SK-N-SH treated with all-trans-retinoic acid at 6 μM for 48 hours (cell line): ENCODE results near the gene GMEB2.
"Not testable (repeated sequence)": the region's sequence is repeated elsewhere in the genome, so short reads cannot be mapped to it uniquely, and the experiment has no call there.

Experiments
- ATAC-seq: fragments of 200-7000 bp; cut with Tn5 transposase; 3 replicates; pipeline ENCODE4 v1.9.1; 2020; ENCODE audit warnings: mild to moderate bottlenecking, moderate library complexity
- ARNTL ChIP-seq: fragments of 450-650 bp; formaldehyde crosslinking; IDR thresholded peaks from 2 replicates; pipeline ENCODE4 v1.5.0; 2020; ENCODE audit warnings: low read depth, mild to moderate bottlenecking, moderate library complexity, borderline replicate concordance
- BACH2 ChIP-seq: fragments of 250-450 bp; sonication (Bioruptor Pico); IDR thresholded peaks from 2 replicates; pipeline ENCODE4 v1.9.0; 2021; ENCODE audit warnings: mild to moderate bottlenecking, borderline replicate concordance
- CSDC2 ChIP-seq: fragments of 250-450 bp; sonication (Bioruptor Pico); IDR thresholded peaks from 2 replicates; pipeline ENCODE4 v1.5.0; 2020; ENCODE audit warnings: mild to moderate bottlenecking, moderate library complexity
- ESRRG ChIP-seq: fragments of 250-450 bp; sonication (Bioruptor Pico); IDR thresholded peaks from 2 replicates; pipeline ENCODE4 v1.6.1; 2021; ENCODE audit warnings: mild to moderate bottlenecking
- GLIS3 ChIP-seq: fragments of 250-450 bp; sonication (Bioruptor Pico); IDR thresholded peaks from 2 replicates; pipeline ENCODE4 v1.5.0; 2020; ENCODE audit warnings: mild to moderate bottlenecking, moderate library complexity
- ISL1 ChIP-seq: fragments of 250-450 bp; sonication (Bioruptor Pico); IDR thresholded peaks from 2 replicates; pipeline ENCODE4 v2.1.2; 2022; ENCODE audit warnings: mild to moderate bottlenecking, moderate library complexity
- OSR1 ChIP-seq: fragments of 250-450 bp; sonication (Bioruptor Pico); IDR thresholded peaks from 2 replicates; pipeline ENCODE4 v1.8.0; 2022; ENCODE audit warnings: moderate library complexity, mild to moderate bottlenecking, inconsistent platforms
- PPARA ChIP-seq: fragments of 250-450 bp; sonication (Bioruptor Pico); IDR thresholded peaks from 2 replicates; pipeline ENCODE4 v1.5.0; 2020; ENCODE audit warnings: mild to moderate bottlenecking, borderline replicate concordance
- RARB ChIP-seq: fragments of 250-450 bp; sonication (Bioruptor Pico); IDR thresholded peaks from 2 replicates; pipeline ENCODE4 v1.8.0; 2021; ENCODE audit warnings: mild to moderate bottlenecking, moderate library complexity
- SNAI2 ChIP-seq: fragments of 250-450 bp; sonication (Bioruptor Pico); IDR thresholded peaks from 2 replicates; pipeline ENCODE4 v1.5.0; 2020; ENCODE audit warnings: mild to moderate bottlenecking, moderate library complexity
- TCF4 ChIP-seq: fragments of 250-450 bp; sonication (Bioruptor Pico); IDR thresholded peaks from 2 replicates; pipeline ENCODE4 v1.8.0; 2021; ENCODE audit warnings: mild to moderate bottlenecking, moderate library complexity, borderline replicate concordance
- TOX ChIP-seq: fragments of 250-450 bp; sonication (Bioruptor Pico); IDR thresholded peaks from 2 replicates; pipeline ENCODE4 v1.8.0; 2021; ENCODE audit warnings: mild to moderate bottlenecking, moderate library complexity, borderline replicate concordance
- ZC3H10 ChIP-seq: fragments of 250-450 bp; sonication (Bioruptor Pico); IDR thresholded peaks from 2 replicates; pipeline ENCODE4 v1.5.1; 2021; ENCODE audit warnings: mild to moderate bottlenecking, moderate library complexity
- ZFP3 ChIP-seq: fragments of 250-450 bp; sonication (Bioruptor Pico); IDR thresholded peaks from 2 replicates; pipeline ENCODE4 v1.5.0; 2020; ENCODE audit warnings: mild to moderate bottlenecking, moderate library complexity
- ZFP30 ChIP-seq: fragments of 450-650 bp; formaldehyde crosslinking; IDR thresholded peaks from 2 replicates; pipeline ENCODE4 v1.5.0; 2022; ENCODE audit warnings: mild to moderate bottlenecking, moderate library complexity
- ZNF565 ChIP-seq: fragments of 450-650 bp; formaldehyde crosslinking; conservative IDR thresholded peaks from 2 replicates; pipeline ENCODE4 v1.5.0; 2020; ENCODE audit warnings: low read depth, mild to moderate bottlenecking, moderate library complexity
- ZNF70 ChIP-seq: fragments of 450-650 bp; formaldehyde crosslinking; IDR thresholded peaks from 2 replicates; pipeline ENCODE4 v1.5.0; 2020; ENCODE audit warnings: mild to moderate bottlenecking, moderate library complexity
- ZNF8 ChIP-seq: fragments of 450-650 bp; formaldehyde crosslinking; IDR thresholded peaks from 2 replicates; pipeline ENCODE4 v1.5.0; 2020; ENCODE audit warnings: mild to moderate bottlenecking, moderate library complexity
- TF ChIP-seq, protein P1 (sequence below): fragments of 250-450 bp; sonication (Bioruptor Pico); IDR thresholded peaks from 2 replicates; pipeline ENCODE4 v1.8.0; 2020; ENCODE audit warnings: mild to moderate bottlenecking, moderate library complexity, borderline replicate concordance
- TF ChIP-seq, protein P2 (sequence below): fragments of 250-450 bp; sonication (Bioruptor Pico); IDR thresholded peaks from 2 replicates; pipeline ENCODE4 v1.5.1; 2021; ENCODE audit warnings: mild to moderate bottlenecking, moderate library complexity
- TF ChIP-seq, protein P3 (sequence below): fragments of 250-450 bp; sonication (Bioruptor Pico); IDR thresholded peaks from 2 replicates; pipeline ENCODE4 v1.5.0; 2020; ENCODE audit warnings: mild to moderate bottlenecking, moderate library complexity
- TF ChIP-seq, protein P4 (sequence below): fragments of 250-450 bp; sonication (Bioruptor Pico); IDR thresholded peaks from 2 replicates; pipeline ENCODE4 v1.8.0; 2021; ENCODE audit warnings: low read depth, mild to moderate bottlenecking, moderate library complexity, borderline replicate concordance
- TF ChIP-seq, protein P5 (sequence below): fragments of 250-450 bp; sonication (Bioruptor Pico); IDR thresholded peaks from 2 replicates; pipeline ENCODE4 v1.5.1; 2020; ENCODE audit warnings: low read depth, mild to moderate bottlenecking, moderate library complexity

GMEB2 gene

DNA sequence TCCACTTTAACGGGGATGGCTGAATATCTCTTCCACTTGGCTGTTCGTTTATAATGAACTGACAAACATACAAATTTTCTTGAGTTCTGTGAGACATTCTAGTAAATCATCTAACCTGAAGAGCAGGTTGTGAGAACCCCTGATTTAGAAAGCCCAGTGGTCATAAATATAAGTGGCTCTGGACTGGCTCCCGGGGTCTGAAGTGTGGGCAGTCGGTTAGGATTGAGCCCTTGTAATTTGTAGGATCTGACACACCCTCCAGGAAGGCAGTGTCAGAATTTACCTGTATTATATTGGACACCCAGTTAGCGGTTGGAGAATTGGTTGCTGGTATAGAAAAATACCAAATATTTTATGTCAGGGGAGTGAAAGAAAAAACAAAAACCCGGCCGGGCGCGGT lies 6.8 kb upstream of the GMEB2 start:
- no peak for TF ChIP-seq OSR1
- TF ChIP-seq, protein P1, sequence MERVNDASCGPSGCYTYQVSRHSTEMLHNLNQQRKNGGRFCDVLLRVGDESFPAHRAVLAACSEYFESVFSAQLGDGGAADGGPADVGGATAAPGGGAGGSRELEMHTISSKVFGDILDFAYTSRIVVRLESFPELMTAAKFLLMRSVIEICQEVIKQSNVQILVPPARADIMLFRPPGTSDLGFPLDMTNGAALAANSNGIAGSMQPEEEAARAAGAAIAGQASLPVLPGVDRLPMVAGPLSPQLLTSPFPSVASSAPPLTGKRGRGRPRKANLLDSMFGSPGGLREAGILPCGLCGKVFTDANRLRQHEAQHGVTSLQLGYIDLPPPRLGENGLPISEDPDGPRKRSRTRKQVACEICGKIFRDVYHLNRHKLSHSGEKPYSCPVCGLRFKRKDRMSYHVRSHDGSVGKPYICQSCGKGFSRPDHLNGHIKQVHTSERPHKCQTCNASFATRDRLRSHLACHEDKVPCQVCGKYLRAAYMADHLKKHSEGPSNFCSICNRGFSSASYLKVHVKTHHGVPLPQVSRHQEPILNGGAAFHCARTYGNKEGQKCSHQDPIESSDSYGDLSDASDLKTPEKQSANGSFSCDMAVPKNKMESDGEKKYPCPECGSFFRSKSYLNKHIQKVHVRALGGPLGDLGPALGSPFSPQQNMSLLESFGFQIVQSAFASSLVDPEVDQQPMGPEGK (CRISPR knock-in tag): no peak
- no peak for TF ChIP-seq CSDC2
- no peak for TF ChIP-seq TOX (CRISPR knock-in tag)
- no peak for TF ChIP-seq BACH2 (CRISPR knock-in tag)
- TF ChIP-seq, protein P2, sequence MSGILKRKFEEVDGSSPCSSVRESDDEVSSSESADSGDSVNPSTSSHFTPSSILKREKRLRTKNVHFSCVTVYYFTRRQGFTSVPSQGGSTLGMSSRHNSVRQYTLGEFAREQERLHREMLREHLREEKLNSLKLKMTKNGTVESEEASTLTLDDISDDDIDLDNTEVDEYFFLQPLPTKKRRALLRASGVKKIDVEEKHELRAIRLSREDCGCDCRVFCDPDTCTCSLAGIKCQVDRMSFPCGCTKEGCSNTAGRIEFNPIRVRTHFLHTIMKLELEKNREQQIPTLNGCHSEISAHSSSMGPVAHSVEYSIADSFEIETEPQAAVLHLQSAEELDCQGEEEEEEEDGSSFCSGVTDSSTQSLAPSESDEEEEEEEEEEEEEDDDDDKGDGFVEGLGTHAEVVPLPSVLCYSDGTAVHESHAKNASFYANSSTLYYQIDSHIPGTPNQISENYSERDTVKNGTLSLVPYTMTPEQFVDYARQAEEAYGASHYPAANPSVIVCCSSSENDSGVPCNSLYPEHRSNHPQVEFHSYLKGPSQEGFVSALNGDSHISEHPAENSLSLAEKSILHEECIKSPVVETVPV (CRISPR knock-in tag): no peak
- no peak for TF ChIP-seq ISL1
- no peak for TF ChIP-seq SNAI2 (CRISPR knock-in tag)
- TF ChIP-seq, protein P3, sequence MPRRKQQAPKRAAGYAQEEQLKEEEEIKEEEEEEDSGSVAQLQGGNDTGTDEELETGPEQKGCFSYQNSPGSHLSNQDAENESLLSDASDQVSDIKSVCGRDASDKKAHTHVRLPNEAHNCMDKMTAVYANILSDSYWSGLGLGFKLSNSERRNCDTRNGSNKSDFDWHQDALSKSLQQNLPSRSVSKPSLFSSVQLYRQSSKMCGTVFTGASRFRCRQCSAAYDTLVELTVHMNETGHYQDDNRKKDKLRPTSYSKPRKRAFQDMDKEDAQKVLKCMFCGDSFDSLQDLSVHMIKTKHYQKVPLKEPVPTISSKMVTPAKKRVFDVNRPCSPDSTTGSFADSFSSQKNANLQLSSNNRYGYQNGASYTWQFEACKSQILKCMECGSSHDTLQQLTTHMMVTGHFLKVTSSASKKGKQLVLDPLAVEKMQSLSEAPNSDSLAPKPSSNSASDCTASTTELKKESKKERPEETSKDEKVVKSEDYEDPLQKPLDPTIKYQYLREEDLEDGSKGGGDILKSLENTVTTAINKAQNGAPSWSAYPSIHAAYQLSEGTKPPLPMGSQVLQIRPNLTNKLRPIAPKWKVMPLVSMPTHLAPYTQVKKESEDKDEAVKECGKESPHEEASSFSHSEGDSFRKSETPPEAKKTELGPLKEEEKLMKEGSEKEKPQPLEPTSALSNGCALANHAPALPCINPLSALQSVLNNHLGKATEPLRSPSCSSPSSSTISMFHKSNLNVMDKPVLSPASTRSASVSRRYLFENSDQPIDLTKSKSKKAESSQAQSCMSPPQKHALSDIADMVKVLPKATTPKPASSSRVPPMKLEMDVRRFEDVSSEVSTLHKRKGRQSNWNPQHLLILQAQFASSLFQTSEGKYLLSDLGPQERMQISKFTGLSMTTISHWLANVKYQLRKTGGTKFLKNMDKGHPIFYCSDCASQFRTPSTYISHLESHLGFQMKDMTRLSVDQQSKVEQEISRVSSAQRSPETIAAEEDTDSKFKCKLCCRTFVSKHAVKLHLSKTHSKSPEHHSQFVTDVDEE (CRISPR knock-in tag): no peak
- no peak for TF ChIP-seq ZFP30 (CRISPR knock-in tag)
- TF ChIP-seq ZNF565 (CRISPR knock-in tag): no peak
- TF ChIP-seq ZFP3: no peak
- no peak for TF ChIP-seq ZC3H10
- TF ChIP-seq GLIS3 (CRISPR knock-in tag): no peak
- TF ChIP-seq ZNF8 (CRISPR knock-in tag): no peak
- TF ChIP-seq RARB (CRISPR knock-in tag): no peak
- TF ChIP-seq PPARA: no peak
- TF ChIP-seq, protein P4, sequence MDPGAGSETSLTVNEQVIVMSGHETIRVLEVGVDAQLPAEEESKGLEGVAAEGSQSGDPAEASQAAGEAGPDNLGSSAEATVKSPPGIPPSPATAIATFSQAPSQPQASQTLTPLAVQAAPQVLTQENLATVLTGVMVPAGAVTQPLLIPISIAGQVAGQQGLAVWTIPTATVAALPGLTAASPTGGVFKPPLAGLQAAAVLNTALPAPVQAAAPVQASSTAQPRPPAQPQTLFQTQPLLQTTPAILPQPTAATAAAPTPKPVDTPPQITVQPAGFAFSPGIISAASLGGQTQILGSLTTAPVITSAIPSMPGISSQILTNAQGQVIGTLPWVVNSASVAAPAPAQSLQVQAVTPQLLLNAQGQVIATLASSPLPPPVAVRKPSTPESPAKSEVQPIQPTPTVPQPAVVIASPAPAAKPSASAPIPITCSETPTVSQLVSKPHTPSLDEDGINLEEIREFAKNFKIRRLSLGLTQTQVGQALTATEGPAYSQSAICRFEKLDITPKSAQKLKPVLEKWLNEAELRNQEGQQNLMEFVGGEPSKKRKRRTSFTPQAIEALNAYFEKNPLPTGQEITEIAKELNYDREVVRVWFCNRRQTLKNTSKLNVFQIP (CRISPR knock-in tag): no peak
- no peak for TF ChIP-seq ZNF70 (CRISPR knock-in tag)
- TF ChIP-seq ARNTL: no peak
- ATAC-seq: no peak

DNA sequence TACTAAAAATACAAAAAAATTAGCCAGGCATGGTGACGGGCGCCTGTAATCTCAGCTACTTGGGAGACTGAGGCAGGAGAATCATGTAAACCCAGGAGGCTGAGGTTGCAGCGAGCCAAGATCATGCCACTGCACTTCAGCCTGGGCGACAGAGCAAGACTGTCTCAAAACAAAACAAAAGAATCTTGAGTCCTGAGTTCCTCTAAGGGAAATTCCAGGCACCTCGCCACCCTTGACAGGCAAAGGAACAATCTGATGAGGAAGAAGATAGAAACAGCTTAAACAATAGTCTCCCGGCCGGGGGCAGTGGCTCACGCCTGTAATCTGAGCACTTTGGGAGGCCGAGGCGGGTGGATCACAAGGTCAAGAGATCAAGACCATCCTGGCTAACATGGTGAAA lies 4.5 kb upstream of the GMEB2 start:
- ATAC-seq: not testable (repeated sequence)

DNA sequence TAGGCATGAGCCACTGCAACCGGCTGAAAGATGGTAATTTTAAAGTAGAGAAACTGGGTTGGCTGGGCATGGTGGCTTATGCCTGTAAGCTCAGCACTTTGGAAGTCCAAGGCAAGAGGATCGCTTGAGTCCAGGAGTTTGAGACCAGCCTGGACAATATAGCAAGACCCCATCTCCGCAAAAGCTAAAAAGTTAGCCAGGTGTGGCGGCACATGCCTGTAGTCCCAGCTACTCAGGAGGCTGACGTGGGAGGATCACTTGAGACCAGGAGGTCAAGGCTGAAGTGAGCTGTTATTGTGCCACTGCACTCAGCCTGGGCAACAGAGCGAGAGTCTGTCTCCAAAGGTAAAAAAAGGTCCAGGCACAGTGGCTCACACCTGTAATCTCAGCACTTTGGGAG lies 4.1 kb upstream of the GMEB2 start:
- ATAC-seq: not testable (repeated sequence)

DNA sequence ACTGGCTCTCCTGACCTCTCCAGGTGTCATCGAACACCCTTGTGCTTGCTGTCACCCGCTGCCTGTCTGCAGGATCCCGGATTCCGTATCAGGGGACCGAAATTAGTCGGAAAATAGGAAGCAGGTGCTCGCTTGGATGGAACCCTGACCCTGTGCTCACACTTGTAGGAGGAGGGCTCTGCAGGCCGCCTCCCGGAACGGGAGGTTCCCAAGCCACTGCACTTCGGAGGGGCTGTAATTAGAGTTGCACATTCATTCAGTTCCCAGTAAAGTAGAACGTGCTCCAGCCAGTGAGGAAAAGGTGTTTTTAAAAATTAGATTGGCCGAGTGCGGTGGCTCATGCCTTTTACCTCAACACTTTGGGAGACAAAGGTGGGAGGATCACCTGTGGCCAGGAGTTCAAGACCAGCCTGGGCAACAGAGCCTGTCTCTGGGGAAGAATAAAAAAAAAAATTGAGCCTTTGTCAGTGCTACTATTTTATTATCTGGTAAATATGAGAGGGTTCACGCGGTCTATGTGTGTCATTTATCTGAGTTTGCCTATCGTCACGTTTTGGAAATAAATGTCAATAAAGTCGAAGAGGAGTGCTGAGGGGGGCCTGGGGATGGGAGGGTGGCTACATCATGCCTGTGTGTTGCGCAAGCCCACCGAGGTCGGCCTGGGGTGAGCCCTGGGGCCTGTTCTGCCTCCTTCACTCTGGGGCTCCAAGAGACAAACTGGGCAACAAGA lies 1.5 kb upstream of the GMEB2 start:
- peak; percentile 88 for ATAC-seq
- TF ChIP-seq ESRRG (CRISPR knock-in tag) (no peak), GLIS3 (CRISPR knock-in tag) (no peak), CSDC2 (no peak), ZNF565 (CRISPR knock-in tag) (no peak), PPARA (no peak), TOX (CRISPR knock-in tag) (no peak), TCF4 (CRISPR knock-in tag) (no peak), ZFP30 (CRISPR knock-in tag) (no peak), ZNF70 (CRISPR knock-in tag) (no peak), BACH2 (CRISPR knock-in tag) (no peak), RARB (CRISPR knock-in tag) (no peak), ZNF8 (CRISPR knock-in tag) (no peak)
- TF ChIP-seq, protein P2 (CRISPR knock-in tag): no peak
- TF ChIP-seq, protein P3 (CRISPR knock-in tag): no peak
- TF ChIP-seq, protein P5, sequence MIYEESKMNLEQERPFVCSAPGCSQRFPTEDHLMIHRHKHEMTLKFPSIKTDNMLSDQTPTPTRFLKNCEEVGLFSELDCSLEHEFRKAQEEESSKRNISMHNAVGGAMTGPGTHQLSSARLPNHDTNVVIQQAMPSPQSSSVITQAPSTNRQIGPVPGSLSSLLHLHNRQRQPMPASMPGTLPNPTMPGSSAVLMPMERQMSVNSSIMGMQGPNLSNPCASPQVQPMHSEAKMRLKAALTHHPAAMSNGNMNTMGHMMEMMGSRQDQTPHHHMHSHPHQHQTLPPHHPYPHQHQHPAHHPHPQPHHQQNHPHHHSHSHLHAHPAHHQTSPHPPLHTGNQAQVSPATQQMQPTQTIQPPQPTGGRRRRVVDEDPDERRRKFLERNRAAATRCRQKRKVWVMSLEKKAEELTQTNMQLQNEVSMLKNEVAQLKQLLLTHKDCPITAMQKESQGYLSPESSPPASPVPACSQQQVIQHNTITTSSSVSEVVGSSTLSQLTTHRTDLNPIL (CRISPR knock-in tag): no peak
